Measurements from ENCODE around the gene MTUS2. TPM values are rescaled to one million over a fixed set of nuclear protein-coding genes. Genes with fewer than 3 reads are reported as not detected.

MTUS2 gene
- total and polyA plus RNA-seq, 9 of the 15 experiments (the other 6 are each of a cell fraction or from before 2014, with no cell fraction given), result 0.01 to 0.28 (median 0.06) TPM; not detected in 1

- no peaks in the 10 kb centered on the region for H3K9me1 ChIP-seq (ENCODE audit: control insufficient read depth, insufficient read depth, low read length)
- no peak overlapping the region for H2AFZ ChIP-seq (ENCODE audit: low read depth, low read length)
- H3K4me2 ChIP-seq (ENCODE audit: insufficient read depth, low read length), result no peak overlapping the region
- no TSS peak for BruUV-seq (replicated peaks)
- no peak for FAIRE-seq
- H3K27ac ChIP-seq (ENCODE audit: extremely low read depth, low read depth, low read length), result no peak overlapping the region
- no peaks in the 10 kb centered on the region for H3K4me1 ChIP-seq (replicated peaks in 1 of 2; ENCODE audit: control insufficient read depth in 2 of 2, insufficient read depth in 2 of 2, low read length in 2 of 2)
- intact Hi-C loops (cut with micrococcal nuclease) (no loop called here), in situ Hi-C loops (cut with MboI) (no loop called here)
- no peak for DNase-seq (ENCODE audit: extremely low read depth in 1 of 4, low spot score in 3 of 4)
- no peaks in the 10 kb centered on the region for H4K20me1 ChIP-seq (replicated peaks; ENCODE audit: control insufficient read depth, insufficient read depth, low read length)
- TF ChIP-seq, protein P1, sequence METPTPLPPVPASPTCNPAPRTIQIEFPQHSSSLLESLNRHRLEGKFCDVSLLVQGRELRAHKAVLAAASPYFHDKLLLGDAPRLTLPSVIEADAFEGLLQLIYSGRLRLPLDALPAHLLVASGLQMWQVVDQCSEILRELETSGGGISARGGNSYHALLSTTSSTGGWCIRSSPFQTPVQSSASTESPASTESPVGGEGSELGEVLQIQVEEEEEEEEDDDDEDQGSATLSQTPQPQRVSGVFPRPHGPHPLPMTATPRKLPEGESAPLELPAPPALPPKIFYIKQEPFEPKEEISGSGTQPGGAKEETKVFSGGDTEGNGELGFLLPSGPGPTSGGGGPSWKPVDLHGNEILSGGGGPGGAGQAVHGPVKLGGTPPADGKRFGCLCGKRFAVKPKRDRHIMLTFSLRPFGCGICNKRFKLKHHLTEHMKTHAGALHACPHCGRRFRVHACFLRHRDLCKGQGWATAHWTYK (CRISPR knock-in tag; IDR thresholded peaks at IDR 0.05), result no peak
- TF ChIP-seq GATAD2B (IDR thresholded peaks at IDR 0.05; ENCODE audit: borderline replicate concordance) (no peak), C11orf30 (IDR thresholded peaks at IDR 0.05; ENCODE audit: low read depth) (peak; percentile 26; the same call in 1 of the 2 replicates), ZNF316 (IDR thresholded peaks at IDR 0.05) (peak; percentile 54; the same call in 1 of the 2 replicates), ARID3B (CRISPR knock-in tag; IDR thresholded peaks at IDR 0.05; ENCODE audit: borderline replicate concordance) (no peak), TAF9B (IDR thresholded peaks at IDR 0.05; ENCODE audit: partially characterized antibody) (no peak), MCM5 (IDR thresholded peaks at IDR 0.05; ENCODE audit: low read depth) (no peak), MCM7 (IDR thresholded peaks at IDR 0.05) (no peak), GTF2F1 (IDR thresholded peaks at IDR 0.05; ENCODE audit: low read depth, low read length) (no peak), HMG20A (CRISPR knock-in tag; conservative IDR thresholded peaks at IDR 0.05) (no peak)
- no peaks in the 10 kb centered on the region for H3K36me3 ChIP-seq (ENCODE audit: control insufficient read depth, insufficient read depth, low read length)
- H3K79me2 ChIP-seq (ENCODE audit: control insufficient read depth, insufficient read depth, low read length), result no peaks in the 10 kb centered on the region
- H3K27me3 ChIP-seq (ENCODE audit: control insufficient read depth in 2 of 2, insufficient read depth in 2 of 2, low read length in 2 of 2), result no peaks in the 10 kb centered on the region
- 0% methylated on average over 2 of the region's 2 CpGs for WGBS (ENCODE audit: insufficient coverage, low coverage, missing lambda C conversion rate)
- H3K9ac ChIP-seq (ENCODE audit: insufficient read depth in 1 of 2, low read depth in 2 of 2, low read length in 2 of 2), result no peak overlapping the region
- POLR2A ChIA-PET, result no interaction called here
- no peak overlapping the region for H3K4me3 ChIP-seq
- H3K9me3 ChIP-seq (replicated peaks; ENCODE audit: control insufficient read depth, insufficient read depth, low read depth, low read length), result no peaks in the 10 kb centered on the region
- CTCF ChIA-PET (ENCODE audit: low intra/inter-chr PET ratio), result no interaction called here
- ATAC-seq, result no peak
These were observed 279.8 kb downstream of the MTUS2 start for GRCh38 chr13:29099781-29100406.

Measured in K562 (cell line).